Adipocyte (in vitro differentiated cells): ENCODE data around the gene LINC00305.

Experiments
- DNase-seq: peaks from one replicate; pipeline ENCODE4 v3.0.0-alpha.2; 2015; ENCODE audit warnings: low read depth
- H3K27me3 ChIP-seq: replicated peaks from 2 replicates; pipeline ENCODE4 v1.7.0; 2013; ENCODE audit warnings: mild to moderate bottlenecking, low read length, moderate library complexity; ENCODE audit not compliant: control insufficient read depth, insufficient read depth
- H3K36me3 ChIP-seq: 2 replicates; pipeline ENCODE4 v1.7.0; 2013; ENCODE audit warnings: low read length, mild to moderate bottlenecking, moderate library complexity; ENCODE audit not compliant: control insufficient read depth, insufficient read depth, severe bottlenecking
- H3K4me1 ChIP-seq: 2 replicates; pipeline ENCODE4 v1.7.0; 2013; ENCODE audit warnings: mild to moderate bottlenecking, low read length, moderate library complexity; ENCODE audit not compliant: control insufficient read depth, insufficient read depth
- H3K4me3 ChIP-seq: 2 replicates; pipeline ENCODE4 v1.7.0; 2013; ENCODE audit warnings: mild to moderate bottlenecking, low read length, moderate library complexity
- H3K9ac ChIP-seq: 2 replicates; pipeline ENCODE4 v1.7.0; 2013; ENCODE audit warnings: mild to moderate bottlenecking, low read length, moderate library complexity
- H3K9me3 ChIP-seq: 2 replicates; pipeline ENCODE4 v1.7.0; 2013; ENCODE audit warnings: mild to moderate bottlenecking, low read length, moderate library complexity; ENCODE audit not compliant: control insufficient read depth

The LINC00305 gene

DNA sequence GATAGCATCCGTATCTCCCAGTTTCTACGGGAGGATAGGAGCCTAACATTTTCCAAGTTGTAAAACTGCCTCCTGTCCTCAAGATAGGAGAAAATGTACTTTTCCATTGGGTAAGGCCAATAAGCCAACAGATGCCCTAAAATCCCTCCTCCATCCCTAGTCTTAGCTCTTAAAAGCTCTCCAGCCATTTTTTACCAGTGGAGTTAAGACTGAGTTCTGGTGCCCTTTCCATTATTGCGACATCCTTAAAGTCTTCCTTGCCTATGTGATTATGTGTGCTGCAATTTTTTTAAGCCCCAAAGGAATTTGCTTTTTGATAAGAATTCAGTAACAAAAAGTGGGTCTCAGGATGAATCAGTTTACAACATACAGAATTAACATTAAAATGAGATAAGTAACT is 33.0 kb downstream of the LINC00305 start:
- Histone ChIP-seq H3K9ac (no peak overlapping the region), H3K9me3 (no peaks in the 10 kb centered on the region), H3K36me3 (no peaks in the 10 kb centered on the region), H3K4me3 (no peak overlapping the region), H3K27me3 (peaks cover 4% of the 10 kb centered on the region), H3K4me1 (no peaks in the 10 kb centered on the region)
- no peak for DNase-seq

- Histone ChIP-seq H3K27me3 (peaks cover 4% of the 10 kb centered on the region), H3K36me3 (no peaks in the 10 kb centered on the region), H3K9ac (no peak overlapping the region), H3K4me3 (no peak overlapping the region), H3K4me1 (no peaks in the 10 kb centered on the region), H3K9me3 (no peaks in the 10 kb centered on the region)
- no peak for DNase-seq
Measured at GRCh38 chr18:64111950-64112349, 36.9 kb downstream of the LINC00305 start.

GRCh38 chr18:64110692-64111480 is 38.0 kb downstream of the LINC00305 start:
- H3K9ac ChIP-seq, result no peak overlapping the region
- H3K4me1 ChIP-seq, result no peaks in the 10 kb centered on the region
- no peaks in the 10 kb centered on the region for H3K36me3 ChIP-seq
- no peak overlapping the region for H3K4me3 ChIP-seq
- no peaks in the 10 kb centered on the region for H3K9me3 ChIP-seq
- peaks cover 4% of the 10 kb centered on the region for H3K27me3 ChIP-seq
- DNase-seq, result no peak

DNA sequence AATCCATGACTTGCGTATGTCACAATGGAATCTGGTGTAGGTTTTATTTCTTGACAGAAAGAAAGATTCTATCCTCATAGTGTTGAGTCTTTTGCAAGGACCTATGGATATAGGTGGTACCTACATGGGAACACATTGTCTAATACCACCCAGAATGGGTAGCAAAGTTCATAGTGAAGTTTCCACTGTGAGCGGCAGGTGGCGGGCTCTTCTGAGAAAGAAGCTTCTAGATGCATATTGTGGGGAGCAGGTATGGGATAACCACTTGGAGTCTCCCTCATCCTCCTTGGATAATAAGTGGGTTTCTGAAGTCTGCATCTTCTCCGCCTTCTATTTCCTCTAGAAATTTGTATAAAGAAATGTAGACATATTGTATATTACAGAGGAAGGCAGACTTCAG is 44.9 kb downstream of the LINC00305 start:
- Histone ChIP-seq H3K9me3 (no peaks in the 10 kb centered on the region), H3K4me1 (no peaks in the 10 kb centered on the region), H3K9ac (no peak overlapping the region), H3K27me3 (peaks cover 12% of the 10 kb centered on the region), H3K4me3 (no peak overlapping the region), H3K36me3 (no peaks in the 10 kb centered on the region)
- no peak for DNase-seq

DNA sequence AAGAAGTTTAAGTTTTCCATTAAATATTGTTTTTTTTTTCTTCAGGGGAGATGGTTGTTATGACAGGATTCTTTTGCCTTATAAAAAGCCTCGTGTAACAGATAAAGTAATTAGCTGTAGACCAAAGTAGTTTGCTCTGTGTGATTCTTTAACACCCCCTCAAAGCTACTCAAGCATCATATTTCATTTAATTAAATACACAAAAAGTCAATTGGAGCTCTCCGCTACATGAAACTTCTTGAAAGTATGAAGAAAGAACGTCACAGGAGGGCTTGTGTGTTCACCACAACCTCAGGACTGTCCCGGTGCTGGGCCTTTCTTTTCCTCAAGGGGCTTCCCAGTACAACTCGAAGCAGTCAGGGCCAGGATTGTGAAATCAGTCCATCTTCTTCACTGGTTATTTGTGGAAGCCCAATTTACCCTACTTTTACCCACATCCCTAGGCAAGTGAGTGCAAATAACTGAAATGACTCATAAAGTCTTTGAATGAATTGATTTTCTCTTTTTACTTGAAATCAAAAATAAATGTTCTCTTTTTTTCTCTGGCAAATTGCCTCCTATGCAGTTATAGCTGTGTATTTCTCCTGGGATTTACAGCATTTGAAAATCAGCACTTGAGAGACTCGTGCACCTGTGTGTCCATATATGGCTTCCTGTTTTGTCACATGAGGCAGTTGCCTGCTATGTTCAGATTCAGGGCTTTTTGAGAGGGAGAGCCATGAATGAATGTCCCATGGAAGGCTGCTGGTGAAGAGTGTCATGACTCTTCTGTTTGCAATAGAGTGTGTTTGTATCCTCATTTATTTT is 48.6 kb downstream of the LINC00305 start:
- Histone ChIP-seq H3K27me3 (peaks cover 17% of the 10 kb centered on the region), H3K4me1 (no peaks in the 10 kb centered on the region), H3K9ac (no peak overlapping the region), H3K4me3 (no peak overlapping the region), H3K36me3 (no peaks in the 10 kb centered on the region), H3K9me3 (no peaks in the 10 kb centered on the region)
- no peak for DNase-seq

DNA sequence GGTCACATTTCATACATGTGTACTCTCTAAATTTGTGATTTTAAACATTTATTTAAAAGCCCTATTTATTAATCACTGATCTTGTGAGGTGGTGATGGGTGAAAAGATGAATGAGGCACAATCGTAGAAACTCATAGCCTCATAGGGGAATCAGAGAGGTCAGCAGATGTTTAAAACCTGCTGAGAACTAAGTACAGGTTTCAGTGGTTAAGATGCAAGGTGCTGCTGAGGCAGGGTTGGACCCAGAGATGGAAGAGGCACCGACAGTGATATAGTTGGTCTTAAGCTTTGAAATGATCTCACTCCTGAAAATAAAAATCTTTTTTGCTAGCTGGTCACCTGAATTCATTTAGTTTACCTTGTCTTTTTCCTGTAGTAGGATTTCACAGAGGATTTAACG is 49.6 kb downstream of the LINC00305 start:
- Histone ChIP-seq H3K9ac (no peak overlapping the region), H3K36me3 (no peaks in the 10 kb centered on the region), H3K4me1 (no peaks in the 10 kb centered on the region), H3K27me3 (peaks cover 19% of the 10 kb centered on the region), H3K4me3 (no peak overlapping the region), H3K9me3 (no peaks in the 10 kb centered on the region)
- no peak for DNase-seq

DNA sequence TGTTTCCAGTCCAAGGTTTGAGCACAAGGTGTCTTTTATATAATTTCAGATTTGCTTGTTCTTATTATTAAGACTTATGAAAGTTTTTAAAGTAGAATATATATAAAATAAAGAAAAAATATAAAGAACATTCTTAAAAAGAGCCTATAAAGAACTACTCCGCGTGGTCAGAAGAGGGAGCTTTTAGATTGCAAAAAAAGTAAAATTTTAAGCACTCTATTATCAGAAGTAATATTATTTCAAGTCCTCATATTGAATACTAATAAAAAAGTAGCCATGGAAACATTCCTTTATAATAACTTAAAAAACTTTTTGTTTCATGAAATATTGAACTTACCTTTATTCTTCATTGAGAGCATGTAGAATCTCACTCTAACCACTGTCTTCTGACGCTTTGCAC is 51.4 kb downstream of the LINC00305 start:
- Histone ChIP-seq H3K36me3 (no peaks in the 10 kb centered on the region), H3K4me1 (no peaks in the 10 kb centered on the region), H3K9me3 (no peaks in the 10 kb centered on the region), H3K27me3 (peaks cover 19% of the 10 kb centered on the region), H3K4me3 (no peak overlapping the region), H3K9ac (no peak overlapping the region)
- peak; percentile 5 for DNase-seq

GRCh38 chr18:64095056-64095455 is 53.8 kb downstream of the LINC00305 start:
- Histone ChIP-seq H3K4me3 (no peak overlapping the region), H3K9ac (no peak overlapping the region), H3K36me3 (no peaks in the 10 kb centered on the region), H3K27me3 (peaks cover 14% of the 10 kb centered on the region), H3K4me1 (no peaks in the 10 kb centered on the region), H3K9me3 (no peaks in the 10 kb centered on the region)
- no peak for DNase-seq

DNA sequence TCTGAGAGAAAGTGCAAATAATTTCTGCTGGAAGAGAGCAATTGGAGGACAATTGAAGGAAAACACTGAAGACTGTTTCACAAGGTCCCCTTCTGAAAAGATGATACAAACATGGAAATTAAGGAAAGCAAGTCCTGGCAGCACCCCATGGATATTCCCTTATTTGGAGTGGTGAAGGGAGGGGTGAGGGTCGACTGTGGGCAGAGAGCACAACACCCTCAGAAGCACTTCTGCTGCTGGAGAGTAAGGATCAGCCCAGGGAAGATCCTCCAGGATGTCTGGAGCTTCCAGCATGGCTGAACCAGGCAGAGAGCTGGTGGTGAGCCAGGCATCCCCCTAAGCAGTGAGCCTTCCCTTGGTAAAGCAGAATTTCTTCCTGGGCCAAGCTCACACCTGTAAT is 54.7 kb downstream of the LINC00305 start:
- H3K27me3 ChIP-seq, result peaks cover 7% of the 10 kb centered on the region
- DNase-seq, result no peak
- no peaks in the 10 kb centered on the region for H3K4me1 ChIP-seq
- H3K9ac ChIP-seq, result no peak overlapping the region
- no peaks in the 10 kb centered on the region for H3K9me3 ChIP-seq
- no peaks in the 10 kb centered on the region for H3K36me3 ChIP-seq
- no peak overlapping the region for H3K4me3 ChIP-seq

DNA sequence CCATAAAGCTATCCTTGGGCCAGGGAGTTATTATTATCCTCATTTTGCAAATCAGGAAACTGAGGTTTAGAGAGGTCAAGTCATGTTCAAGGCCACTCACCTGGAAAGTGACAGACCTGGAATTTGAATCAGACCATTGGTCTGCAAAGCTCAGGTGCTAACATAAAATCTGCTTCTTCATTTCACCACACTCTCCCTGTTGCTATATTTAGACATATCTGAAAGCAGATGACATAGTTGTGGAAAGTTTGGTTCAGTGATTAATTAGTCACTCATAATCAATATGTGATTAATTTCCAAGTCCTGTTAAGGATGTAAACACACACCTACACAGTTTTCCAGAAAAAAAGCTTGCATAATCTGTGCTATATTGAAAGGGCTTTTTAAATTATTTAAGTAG is 57.4 kb downstream of the LINC00305 start:
- DNase-seq, result no peak
- no peak overlapping the region for H3K4me3 ChIP-seq
- H3K9ac ChIP-seq, result no peak overlapping the region
- no peaks in the 10 kb centered on the region for H3K4me1 ChIP-seq
- H3K27me3 ChIP-seq, result peaks cover 3% of the 10 kb centered on the region
- no peaks in the 10 kb centered on the region for H3K9me3 ChIP-seq
- no peaks in the 10 kb centered on the region for H3K36me3 ChIP-seq

- no peak for DNase-seq
- no peaks in the 10 kb centered on the region for H3K36me3 ChIP-seq
- H3K4me3 ChIP-seq, result no peak overlapping the region
- no peak overlapping the region for H3K9ac ChIP-seq
- H3K27me3 ChIP-seq, result peaks cover 3% of the 10 kb centered on the region
- H3K9me3 ChIP-seq, result no peaks in the 10 kb centered on the region
- H3K4me1 ChIP-seq, result no peaks in the 10 kb centered on the region
Measured at GRCh38 chr18:64090876-64091275, 58.0 kb downstream of the LINC00305 start.
